HS-27A (cell line): Measurements from ENCODE around the gene IRF2.
A peak's percentile ranks its signal among the peaks of the same experiment; 100 is the strongest.

Experiments used
- DNase-seq: peaks from one replicate; pipeline ENCODE4 v3.0.0-alpha.2; 2012; ENCODE audit warnings: low read depth, missing footprints

IRF2 gene

GRCh38 chr4:184474263-184475095, at the start of gene IRF2:
IRF2 (minus strand) TSS chr4:184474550; CDS start chr4:184429064, 45,486 bp downstream.
- peak; percentile 46 for DNase-seq

- no peak for DNase-seq
Measured at GRCh38 chr4:184515606-184516005, 41.3 kb upstream of the IRF2 start.

- DNase-seq = no peak
Measured at GRCh38 chr4:184514121-184514988, 40.0 kb upstream of the IRF2 start.

DNA sequence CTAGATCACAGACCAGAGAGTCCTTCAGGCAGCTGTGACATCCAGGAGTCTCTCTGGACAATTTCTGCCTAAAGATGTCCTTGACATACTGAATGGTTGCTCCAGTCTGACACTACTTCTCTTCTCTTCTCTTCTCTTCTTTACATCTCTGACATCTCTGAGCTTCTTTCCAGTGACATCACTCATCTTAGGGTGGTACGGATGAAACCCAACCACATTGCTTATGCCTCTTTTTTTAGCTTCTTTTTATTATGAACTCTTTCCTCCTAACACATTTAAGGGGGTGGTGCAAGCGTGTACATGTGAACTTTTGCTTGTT, 39.4 kb upstream of the IRF2 start:
- DNase-seq = no peak

DNA sequence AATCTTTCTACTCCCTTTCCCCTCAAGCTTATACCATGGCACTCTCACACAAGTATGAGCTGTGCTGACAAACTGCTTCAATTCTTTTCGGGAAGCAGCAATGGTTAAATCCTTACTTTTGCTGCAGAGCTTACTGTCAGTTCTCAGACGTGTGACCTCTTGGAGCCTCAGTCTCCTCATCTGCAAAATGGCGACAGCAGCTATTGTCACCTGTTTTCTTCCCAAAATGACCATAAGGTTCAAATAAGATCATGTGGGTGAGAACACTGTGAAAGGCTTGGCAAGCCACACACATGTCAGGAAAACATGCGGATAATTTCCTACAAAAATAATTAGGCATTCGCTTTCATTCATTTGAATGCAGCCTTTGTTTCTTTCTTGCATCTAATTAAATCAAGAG, 36.8 kb upstream of the IRF2 start:
- DNase-seq = no peak

DNA sequence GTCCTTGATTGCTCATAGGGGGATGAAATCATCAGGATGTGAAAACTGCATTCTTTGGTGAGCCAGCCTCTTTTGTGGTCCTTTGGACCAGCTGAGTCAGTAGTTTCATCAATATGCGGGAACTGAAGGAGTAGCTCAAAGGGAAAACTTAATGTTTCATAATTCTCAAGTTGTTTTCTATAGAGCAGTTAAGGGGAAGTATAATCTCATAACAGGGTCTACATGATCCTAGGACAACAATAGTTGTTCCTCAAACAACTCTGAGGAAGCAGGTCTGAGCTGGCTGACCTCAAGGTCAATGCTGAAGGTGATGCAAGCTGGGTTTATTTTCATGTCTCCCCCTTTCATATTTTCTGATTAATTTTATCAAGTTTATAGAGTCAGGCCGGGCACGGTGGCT, 36.1 kb upstream of the IRF2 start:
- no peak for DNase-seq

- no peak for DNase-seq
Measured at GRCh38 chr4:184506527-184507121, 32.3 kb upstream of the IRF2 start.

DNA sequence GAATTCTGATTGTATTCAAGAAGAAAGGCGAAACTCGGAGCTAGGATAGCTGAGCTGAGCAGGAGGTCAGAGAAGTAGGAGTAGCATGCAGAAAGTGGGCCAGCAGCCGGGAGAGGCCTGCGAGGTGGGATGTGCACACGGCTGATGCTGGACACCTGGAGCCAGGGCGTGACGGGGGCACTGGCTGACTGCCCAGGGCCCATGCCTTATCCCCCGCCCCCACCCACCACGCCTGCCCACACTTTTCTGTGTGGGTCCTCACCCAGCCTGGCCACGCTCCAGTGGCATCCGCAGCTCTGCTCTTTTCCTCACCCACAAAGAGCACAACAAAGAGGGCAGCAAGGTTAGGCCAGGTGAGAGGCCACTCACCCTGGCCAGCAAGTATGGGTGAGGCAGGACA, 30.0 kb upstream of the IRF2 start:
- DNase-seq = no peak

- no peak for DNase-seq
Measured at GRCh38 chr4:184503869-184504300, 29.5 kb upstream of the IRF2 start.

DNA sequence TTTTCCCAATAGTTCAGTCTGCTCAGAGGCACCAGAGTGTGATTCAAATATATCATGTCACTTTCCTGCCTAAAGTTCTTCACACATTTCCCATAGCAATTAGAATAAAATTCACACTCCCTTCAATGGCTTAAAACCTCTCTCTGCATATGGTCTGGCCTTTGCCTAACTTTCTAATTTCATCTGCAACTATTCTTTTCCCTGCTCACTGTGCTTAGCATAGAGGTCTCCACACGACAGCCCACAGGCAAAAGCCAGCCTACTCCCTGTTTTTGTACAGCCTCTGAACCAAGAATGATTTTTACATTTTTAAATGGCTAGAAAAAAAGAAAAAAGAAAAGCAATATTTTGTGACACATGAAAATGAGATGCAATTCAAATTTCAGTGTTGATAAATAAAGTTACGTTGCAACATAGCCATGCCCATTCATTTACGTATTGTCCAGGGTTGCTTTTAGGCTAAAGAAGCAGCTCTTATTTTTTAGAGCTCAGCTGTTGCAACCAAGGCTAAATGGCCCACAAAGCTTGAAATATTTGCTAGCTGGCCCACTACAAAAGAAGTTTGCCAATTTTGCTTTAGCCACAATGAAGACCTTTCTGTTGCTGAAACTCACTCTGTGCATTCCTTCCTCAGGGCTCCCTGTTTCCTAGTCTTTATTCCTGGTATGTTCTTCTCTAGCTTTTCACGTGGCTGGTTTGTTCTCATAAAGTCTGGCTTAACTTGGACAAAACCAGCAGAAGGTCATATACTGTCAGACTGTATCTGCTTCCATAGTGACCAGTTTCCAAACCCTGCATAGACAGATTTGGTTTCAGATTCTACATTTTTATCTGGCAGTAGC, 26.6 kb upstream of the IRF2 start:
- DNase-seq = no peak

DNA sequence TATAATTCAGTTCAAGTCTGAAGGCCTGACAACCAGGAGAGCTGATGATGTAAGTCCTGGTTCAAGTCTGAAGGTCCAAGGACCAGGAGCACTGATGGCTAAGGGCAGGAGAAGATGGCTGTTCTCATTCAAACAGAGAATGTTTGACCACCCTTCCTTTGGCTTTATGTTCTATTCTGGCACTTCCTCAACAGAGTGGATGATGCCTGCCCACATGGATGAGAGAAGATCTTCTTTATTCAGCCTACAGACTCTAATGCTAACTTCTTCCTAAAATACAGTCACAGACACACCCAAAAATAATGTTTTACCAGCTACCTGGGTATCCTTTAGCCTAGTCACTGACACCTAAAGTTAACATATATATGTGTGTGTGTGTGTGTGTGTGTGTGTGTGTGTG, 25.6 kb upstream of the IRF2 start:
- no peak for DNase-seq

DNA sequence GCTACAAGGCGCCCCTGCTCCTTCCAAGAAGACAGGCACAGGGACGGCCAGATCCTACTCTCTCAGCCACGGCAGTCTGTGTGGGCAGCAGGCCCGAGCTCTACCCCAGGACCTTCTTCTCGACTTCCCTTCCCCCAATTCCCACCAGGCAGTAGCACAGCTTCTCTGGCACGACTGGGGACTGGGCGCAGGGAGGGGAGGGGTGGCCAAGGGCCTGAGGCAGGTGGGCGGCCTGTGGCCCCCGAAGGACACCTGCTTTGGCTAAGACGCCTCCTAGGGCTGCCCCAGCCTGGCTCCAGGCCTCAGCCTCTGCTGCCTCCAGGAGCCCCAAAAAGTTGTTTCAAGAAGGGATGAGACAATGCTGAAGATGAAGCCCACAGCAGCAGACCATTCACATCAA, 24.2 kb upstream of the IRF2 start:
- DNase-seq = no peak

DNA sequence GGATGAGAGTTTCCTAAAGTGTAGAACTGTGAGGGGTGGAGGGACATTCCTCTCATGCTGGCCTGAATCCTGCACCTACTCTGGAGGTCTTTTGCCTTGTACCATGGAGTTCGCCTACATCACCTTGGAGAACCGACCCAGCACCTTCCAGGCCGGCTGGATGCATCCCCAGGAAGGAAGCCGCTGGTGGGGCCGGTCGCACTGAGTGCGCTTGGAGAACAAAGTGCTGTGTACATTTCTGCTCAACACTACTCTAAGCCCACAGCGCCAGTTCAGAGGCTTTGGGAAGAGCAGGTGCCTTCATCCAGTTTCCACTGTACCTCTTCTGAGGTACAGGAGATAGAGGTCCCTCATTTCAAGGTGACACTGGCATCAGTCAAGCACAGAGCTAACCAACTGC, 15.4 kb upstream of the IRF2 start:
- no peak for DNase-seq

- no peak for DNase-seq
Measured at GRCh38 chr4:184487503-184487902, 13.2 kb upstream of the IRF2 start.

- no peak for DNase-seq
Measured at GRCh38 chr4:184485279-184485678, 10.9 kb upstream of the IRF2 start.

GRCh38 chr4:184481544-184481943, 7.2 kb upstream of the IRF2 start:
- DNase-seq = no peak

DNA sequence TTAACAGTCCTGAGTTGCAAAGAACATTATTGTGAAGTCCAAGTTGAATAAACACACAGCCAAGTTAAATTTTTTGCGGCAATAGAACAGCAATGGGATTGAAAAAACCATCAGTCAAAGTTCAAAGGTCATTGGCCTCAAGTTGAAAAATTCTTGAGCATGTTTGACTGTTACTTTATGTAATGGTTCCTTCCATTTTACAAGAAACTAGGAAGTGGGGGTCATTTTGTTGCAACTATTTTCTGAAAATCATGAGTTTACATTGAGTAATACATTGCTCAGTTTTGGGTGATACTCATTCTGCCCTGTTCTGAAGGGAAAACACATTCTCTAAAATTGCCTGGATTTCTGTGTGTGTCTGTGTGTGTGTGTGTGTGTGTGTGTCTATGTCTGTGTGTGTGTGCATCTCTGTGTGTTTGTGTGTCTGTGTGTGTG, 5.2 kb upstream of the IRF2 start:
- no peak for DNase-seq

- no peak for DNase-seq
Measured at GRCh38 chr4:184477201-184477999, 3.0 kb upstream of the IRF2 start.

GRCh38 chr4:184476695-184477094, 2.3 kb upstream of the IRF2 start:
- no peak for DNase-seq

GRCh38 chr4:184475498-184475897, 1.1 kb upstream of the IRF2 start:
- DNase-seq = no peak

DNA sequence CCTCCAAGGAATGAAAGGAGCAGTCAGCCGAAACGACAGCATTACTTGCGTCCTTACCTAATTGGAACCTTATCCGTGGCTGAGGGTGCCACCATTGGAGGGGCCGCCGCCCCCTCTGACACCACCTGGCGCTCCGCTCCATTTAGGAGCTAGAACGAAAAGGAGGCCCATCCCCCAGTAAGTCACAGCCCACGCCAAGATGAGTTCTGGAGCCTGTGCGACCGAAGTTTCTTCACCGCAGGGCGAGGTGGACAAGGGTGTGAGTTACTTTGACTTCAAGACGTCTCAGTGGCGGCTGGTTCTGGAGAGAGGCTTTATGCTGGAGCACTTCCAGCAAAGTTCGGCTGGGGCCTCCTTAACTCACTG, 729 bp upstream of the IRF2 start:
- DNase-seq = no peak
